Spleen (tissue), 7 donors: Measurements from ENCODE around the gene HTR1E.

ENCODE experiments used
- CTCF ChIP-seq, 11 experiments: fragments of 200-600 bp in 7 of 11; fragments of 450-650 bp in 4 of 11; sonication (generic) in 4 of 11; IDR thresholded peaks in 8 of 11; conservative IDR thresholded peaks in 3 of 11; 1 replicate in 7 of 11; 2 replicates in 4 of 11; pipeline versions ENCODE4 v1.4.0 to v1.8.0; 2016 to 2021; ENCODE audit warnings: antibody characterized with exemption in 11 of 11, inconsistent platforms in 4 of 11, mild to moderate bottlenecking in 1 of 11
- POLR2A ChIP-seq, 3 donors: fragments of 450-650 bp; IDR thresholded peaks; one replicate each; pipeline ENCODE4 v1.5.1; 2017; ENCODE audit warnings: antibody characterized with exemption in 3 of 3, mild to moderate bottlenecking in 1 of 3
- donor health status: DM: no; HTN: no; CAD: no; lungs with moderate emphysema.
- donor health status: DM: no; HTN: no; CAD: no.
- donor health status: DM: no; HTN: no; CAD: no.

GRCh38 chr6:87059943-87060342, 122.6 kb downstream of the HTR1E start:
- TF ChIP-seq POLR2A (IDR thresholded peaks at IDR 0.05) = no peak
- TF ChIP-seq CTCF (IDR thresholded peaks at IDR 0.05 in 8 of 11, conservative IDR thresholded peaks at IDR 0.05 in 3 of 11) = no peak
